ENCODE data around the gene MTCH2.
"Not testable (repeated sequence)": the region's sequence is repeated elsewhere in the genome, so short reads cannot be mapped to it uniquely, and the experiment has no call there.

The MTCH2 gene

GRCh38 chr11:47675851-47676250, 33.5 kb upstream of the MTCH2 start:
- H3K27ac ChIP-seq: no peak overlapping the region
- H3K4me3 ChIP-seq: no peak overlapping the region
- DNase-seq (ENCODE audit: low spot score): no peak
- TF ChIP-seq, protein P1, sequence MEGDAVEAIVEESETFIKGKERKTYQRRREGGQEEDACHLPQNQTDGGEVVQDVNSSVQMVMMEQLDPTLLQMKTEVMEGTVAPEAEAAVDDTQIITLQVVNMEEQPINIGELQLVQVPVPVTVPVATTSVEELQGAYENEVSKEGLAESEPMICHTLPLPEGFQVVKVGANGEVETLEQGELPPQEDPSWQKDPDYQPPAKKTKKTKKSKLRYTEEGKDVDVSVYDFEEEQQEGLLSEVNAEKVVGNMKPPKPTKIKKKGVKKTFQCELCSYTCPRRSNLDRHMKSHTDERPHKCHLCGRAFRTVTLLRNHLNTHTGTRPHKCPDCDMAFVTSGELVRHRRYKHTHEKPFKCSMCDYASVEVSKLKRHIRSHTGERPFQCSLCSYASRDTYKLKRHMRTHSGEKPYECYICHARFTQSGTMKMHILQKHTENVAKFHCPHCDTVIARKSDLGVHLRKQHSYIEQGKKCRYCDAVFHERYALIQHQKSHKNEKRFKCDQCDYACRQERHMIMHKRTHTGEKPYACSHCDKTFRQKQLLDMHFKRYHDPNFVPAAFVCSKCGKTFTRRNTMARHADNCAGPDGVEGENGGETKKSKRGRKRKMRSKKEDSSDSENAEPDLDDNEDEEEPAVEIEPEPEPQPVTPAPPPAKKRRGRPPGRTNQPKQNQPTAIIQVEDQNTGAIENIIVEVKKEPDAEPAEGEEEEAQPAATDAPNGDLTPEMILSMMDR (IDR thresholded peaks at IDR 0.05): no peak

GRCh38 chr11:47672283-47672730, 29.9 kb upstream of the MTCH2 start:
- DNase-seq (ENCODE audit: low spot score): no peak
- no peak overlapping the region for H3K27ac ChIP-seq
- no peak overlapping the region for H3K4me3 ChIP-seq
- TF ChIP-seq, protein P1 (IDR thresholded peaks at IDR 0.05): no peak

- Histone ChIP-seq H3K27ac (no peak overlapping the region), H3K4me3 (no peak overlapping the region)
- no peak for DNase-seq (ENCODE audit: low spot score)
- TF ChIP-seq, protein P1 (IDR thresholded peaks at IDR 0.05): no peak
Measured at GRCh38 chr11:47669856-47670255, 27.5 kb upstream of the MTCH2 start.

DNA sequence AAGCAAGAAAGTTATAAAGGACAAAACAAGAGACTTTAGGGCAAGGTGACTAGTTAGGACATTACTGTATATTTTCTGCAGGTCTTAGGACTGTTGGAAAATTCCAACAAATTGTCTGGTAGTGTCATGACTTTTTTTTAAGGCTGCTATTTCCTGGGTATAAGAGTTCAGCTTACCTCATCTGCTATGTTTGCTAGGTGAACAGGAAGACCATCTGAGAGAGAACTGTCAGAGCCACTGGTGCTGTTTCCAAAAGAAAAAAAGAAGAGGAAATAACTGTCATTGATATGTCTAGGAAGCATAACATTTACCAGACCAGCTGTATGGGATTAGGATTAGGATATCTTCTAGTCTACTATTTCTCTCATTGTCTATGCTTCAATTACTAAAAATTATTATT, 26.3 kb upstream of the MTCH2 start:
- no peak overlapping the region for H3K27ac ChIP-seq
- DNase-seq (ENCODE audit: low spot score): no peak
- TF ChIP-seq, protein P1 (IDR thresholded peaks at IDR 0.05): no peak

GRCh38 chr11:47667555-47667954, 25.2 kb upstream of the MTCH2 start:
- Histone ChIP-seq H3K4me3 (no peak overlapping the region), H3K27ac (no peak overlapping the region)
- no peak for DNase-seq (ENCODE audit: low spot score)
- TF ChIP-seq, protein P1 (IDR thresholded peaks at IDR 0.05): no peak

More for the DNA sequence above, 26.3 kb upstream of the MTCH2 start:
- H3K4me3 ChIP-seq: no peak overlapping the region

- H3K27ac ChIP-seq: no peak overlapping the region
- no peak overlapping the region for H3K4me3 ChIP-seq
- no peak for DNase-seq (ENCODE audit: low spot score)
- TF ChIP-seq, protein P1 (IDR thresholded peaks at IDR 0.05): no peak
Measured at GRCh38 chr11:47667135-47667534, 24.8 kb upstream of the MTCH2 start.

- DNase-seq (ENCODE audit: low spot score); H3K27ac ChIP-seq; H3K4me3 ChIP-seq: not testable (repeated sequence)
Measured at GRCh38 chr11:47664936-47665335, 22.6 kb upstream of the MTCH2 start.

DNA sequence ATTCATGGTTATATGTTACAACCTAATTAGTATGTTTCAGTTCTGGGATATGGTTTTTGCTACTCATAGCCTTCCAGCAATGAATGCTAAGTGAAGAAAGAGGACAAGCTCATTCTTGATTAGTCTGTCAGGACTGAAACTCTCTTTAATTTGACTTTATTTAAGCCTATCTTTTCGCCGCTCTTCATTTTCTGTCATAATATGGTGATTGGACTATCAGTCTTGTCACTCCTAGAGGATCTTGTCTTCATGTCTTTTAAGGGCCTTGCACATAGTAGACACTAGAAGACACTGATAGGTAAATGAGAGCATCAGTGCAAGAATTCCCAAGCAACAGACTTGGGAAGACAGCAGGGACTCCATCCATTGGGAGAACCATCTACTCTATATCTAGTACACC, 18.9 kb upstream of the MTCH2 start:
- DNase-seq (ENCODE audit: low spot score): no peak
- TF ChIP-seq, protein P1 (IDR thresholded peaks at IDR 0.05): no peak
- no peak overlapping the region for H3K4me3 ChIP-seq
- no peak overlapping the region for H3K27ac ChIP-seq
